Fibroblast of gingiva (primary cell): Measurements from ENCODE around the gene GRK2.
A peak's percentile ranks its signal among the peaks of the same experiment; 100 is the strongest.
"Not testable (repeated sequence)": the region's sequence is repeated elsewhere in the genome, so short reads cannot be mapped to it uniquely, and the experiment has no call there.

Source experiments
- DNase-seq: peaks from one replicate; pipeline ENCODE4 v3.0.0-alpha.2; 2011; ENCODE audit warnings: low read depth

Gene GRK2

GRCh38 chr11:67312187-67313021, 46.1 kb downstream of the GRK2 start:
- DNase-seq, result no peak

GRCh38 chr11:67313125-67313890, 47.0 kb downstream of the GRK2 start:
- no peak for DNase-seq

GRCh38 chr11:67314218-67314617, 47.9 kb downstream of the GRK2 start:
- DNase-seq, result no peak

GRCh38 chr11:67315325-67315909, 49.1 kb downstream of the GRK2 start:
- no peak for DNase-seq

- no peak for DNase-seq
Observed at GRCh38 chr11:67316882-67317204, 50.6 kb downstream of the GRK2 start.

GRCh38 chr11:67317205-67317887, 51.1 kb downstream of the GRK2 start:
- DNase-seq, result peak; percentile 83

GRCh38 chr11:67317888-67318555, 51.7 kb downstream of the GRK2 start:
- no peak for DNase-seq

GRCh38 chr11:67318876-67319275, 52.6 kb downstream of the GRK2 start:
- not testable (repeated sequence) for DNase-seq

GRCh38 chr11:67320011-67320410, 53.7 kb downstream of the GRK2 start:
- DNase-seq, result peak; percentile 27

GRCh38 chr11:67320691-67321090, 54.4 kb downstream of the GRK2 start:
- no peak for DNase-seq

GRCh38 chr11:67321313-67321871, 55.1 kb downstream of the GRK2 start:
- DNase-seq, result no peak

- no peak for DNase-seq
Observed at GRCh38 chr11:67322049-67322448, 55.8 kb downstream of the GRK2 start.

- no peak for DNase-seq
Observed at GRCh38 chr11:67323526-67323925, 57.3 kb downstream of the GRK2 start.

GRCh38 chr11:67332081-67332691, 65.9 kb downstream of the GRK2 start:
- DNase-seq, result no peak
